K562 (cell line): ENCODE results near the gene HLTF. TPM values are rescaled to one million over a fixed set of nuclear protein-coding genes. Genes with fewer than 3 reads are reported as not detected.

Source experiments
- CHD4 ChIP-seq: fragments of 200-600 bp; sonication (generic); IDR thresholded peaks from 3 replicates; pipeline ENCODE4 v1.6.1; 2012; ENCODE audit warnings: low read depth, mild to moderate bottlenecking, mixed read lengths, low read length, inconsistent platforms; ENCODE audit not compliant: insufficient read depth, insufficient replicate concordance, poor library complexity, severe bottlenecking
- DEAF1 ChIP-seq: fragments of 450-650 bp; formaldehyde crosslinking; IDR thresholded peaks from 2 replicates; pipeline ENCODE4 v1.4.0; 2020; ENCODE audit warnings: mild to moderate bottlenecking, moderate library complexity
- ESRRB ChIP-seq: fragments of 250-450 bp; sonication (Bioruptor Pico); IDR thresholded peaks from 2 replicates; pipeline ENCODE4 v1.5.0; 2020; ENCODE audit warnings: mild to moderate bottlenecking, moderate library complexity, borderline replicate concordance
- NONO ChIP-seq, 2 experiments: fragments of 200-400 bp in 1 of 2; fragments of 450-650 bp in 1 of 2; formaldehyde crosslinking in 1 of 2; IDR thresholded peaks; 2 replicates each; pipeline ENCODE4 v1.6.1; 2017; ENCODE audit warnings: low read depth in 2 of 2, mild to moderate bottlenecking in 2 of 2, moderate library complexity in 2 of 2, low read length in 1 of 2
- REST ChIP-seq, 2 experiments: fragments of 450-650 bp; formaldehyde crosslinking in 1 of 2; IDR thresholded peaks; 2 replicates each; pipeline versions ENCODE4 v1.4.0 to v1.6.1; 2014 to 2020; ENCODE audit warnings: mild to moderate bottlenecking in 2 of 2, borderline replicate concordance in 1 of 2, low read depth in 1 of 2
- SNAPC5 ChIP-seq: fragments of 250-450 bp; sonication (Bioruptor Pico); IDR thresholded peaks from 2 replicates; pipeline ENCODE4 v1.8.0; 2021; ENCODE audit warnings: moderate library complexity, mild to moderate bottlenecking, inconsistent platforms
- SRSF3 ChIP-seq: fragments of 200-400 bp; formaldehyde crosslinking; IDR thresholded peaks from 2 replicates; pipeline ENCODE4 v1.6.1; 2016; ENCODE audit warnings: mild to moderate bottlenecking, low read length, moderate library complexity; ENCODE audit not compliant: insufficient read depth
- TFAM ChIP-seq: fragments of 250-450 bp; sonication (Bioruptor Pico); conservative IDR thresholded peaks from 2 replicates; pipeline ENCODE4 v1.5.0; 2021; ENCODE audit warnings: mild to moderate bottlenecking, moderate library complexity
- ZBTB8A ChIP-seq: fragments of 450-650 bp; IDR thresholded peaks from 2 replicates; pipeline ENCODE4 v1.6.1; 2018; ENCODE audit warnings: mild to moderate bottlenecking, moderate library complexity; ENCODE audit not compliant: partially characterized antibody
- ZFX ChIP-seq: sonication (generic); formaldehyde crosslinking; IDR thresholded peaks from 2 replicates; pipeline ENCODE4 v1.8.0; 2022; ENCODE audit warnings: mild to moderate bottlenecking, missing genetic modification reagents, moderate library complexity
- ZNF24 ChIP-seq: fragments of 450-650 bp; IDR thresholded peaks from 2 replicates; pipeline ENCODE4 v1.6.1; 2016
- ZNF280B ChIP-seq: fragments of 250-450 bp; sonication (Bioruptor Pico); IDR thresholded peaks from 2 replicates; pipeline ENCODE4 v1.5.1; 2021; ENCODE audit warnings: mild to moderate bottlenecking
- ZNF347 ChIP-seq: fragments of 450-650 bp; formaldehyde crosslinking; IDR thresholded peaks from 2 replicates; pipeline ENCODE4 v1.4.0; 2020; ENCODE audit warnings: low read depth, mild to moderate bottlenecking, moderate library complexity
- ZNF57 ChIP-seq: fragments of 450-650 bp; formaldehyde crosslinking; IDR thresholded peaks from 2 replicates; pipeline ENCODE4 v1.4.0; 2020; ENCODE audit warnings: mild to moderate bottlenecking, moderate library complexity
- polyA plus RNA-seq, 8 experiments: library from polyadenylated mRNA; depleted of rRNA in 4 of 8; stranded (reverse) in 5 of 8; unstranded in 3 of 8; fragments of >200 nt; fragmentation: Nextera tagmentation in 2 of 8; fragmentation: Illumina TruSeq in 1 of 8; extraction: Ambion mirVana in 2 of 8; extraction: Trizol in 1 of 8; gene quantifications; 2 replicates each; pipeline versions ENCODE4 v1.2.1 to v1.2.3, GENCODE V29; 2011 to 2014; ENCODE audit warnings: inconsistent platforms in 1 of 8, missing spikeins in 1 of 8
- total RNA-seq, 7 experiments: library from RNA; depleted of rRNA in 6 of 7; stranded (reverse); fragments of >200 nt in 6 of 7; fragmentation: Illumina TruSeq in 2 of 7; extraction: Trizol in 2 of 7; gene quantifications; 2 replicates each; pipeline versions ENCODE4 v1.2.1 to v1.2.3, GENCODE V29; 2011 to 2021; ENCODE audit warnings: low replicate concordance in 1 of 7

The HLTF gene
- total and polyA plus RNA-seq, 9 of the 15 experiments (the other 6 are each of a cell fraction or from before 2014, with no cell fraction given): 35.1 to 82.4 (median 50.4) TPM

- TF ChIP-seq ZFX (peak; percentile 85), ZNF24 (0 out of 2 replicates have a peak, but pooled peaks have one; percentile 22), DEAF1 (CRISPR knock-in tag) (no peak), SRSF3 (no peak), TFAM (CRISPR knock-in tag) (no peak), REST (IDR thresholded peaks at IDR 0.05; ENCODE audit: borderline replicate concordance) (peak; percentile 57), REST (CRISPR knock-in tag; IDR thresholded peaks at IDR 0.05; ENCODE audit: low read depth) (no peak), ZNF57 (CRISPR knock-in tag) (no peak), ESRRB (no peak), SNAPC5 (CRISPR knock-in tag) (no peak), ZNF280B (CRISPR knock-in tag) (no peak), NONO (IDR thresholded peaks at IDR 0.05; ENCODE audit: low read depth in 2 of 2, low read length in 1 of 2) (peak in 1 of 2 experiments; percentile 22; a peak in 2 of 4 replicates), ZNF347 (no peak), CHD4 (no peak), ZBTB8A (no peak)
Measured at GRCh38 chr3:148991219-148992026, 94.9 kb downstream of the HLTF start, which contains the start of gene GYG1 (continued).
